ENCODE measurements around the gene CSNK1G3.
"Not testable (repeated sequence)": the region's sequence is repeated elsewhere in the genome, so short reads cannot be mapped to it uniquely, and the experiment has no call there.

Gene CSNK1G3

GRCh38 chr5:123561230-123561629 is 49.3 kb downstream of the CSNK1G3 start:
- DNase-seq: no peak

- DNase-seq: no peak
Observed at GRCh38 chr5:123571927-123572326, 60.0 kb downstream of the CSNK1G3 start.

- DNase-seq: no peak
Observed at GRCh38 chr5:123578390-123578789, 66.4 kb downstream of the CSNK1G3 start.

GRCh38 chr5:123579410-123579809 is 67.4 kb downstream of the CSNK1G3 start:
- no peak for DNase-seq

GRCh38 chr5:123582550-123583285 is 70.7 kb downstream of the CSNK1G3 start:
- DNase-seq: peak; percentile 12

- DNase-seq: peak; percentile 26
Observed at GRCh38 chr5:123585871-123586270, 73.9 kb downstream of the CSNK1G3 start.

GRCh38 chr5:123594434-123594833 is 82.5 kb downstream of the CSNK1G3 start:
- no peak for DNase-seq

GRCh38 chr5:123597018-123597417 is 85.0 kb downstream of the CSNK1G3 start:
- no peak for DNase-seq

GRCh38 chr5:123598028-123598689 is 86.2 kb downstream of the CSNK1G3 start:
- DNase-seq: no peak

GRCh38 chr5:123599171-123599570 is 87.2 kb downstream of the CSNK1G3 start:
- no peak for DNase-seq

GRCh38 chr5:123601610-123602009 is 89.6 kb downstream of the CSNK1G3 start:
- no peak for DNase-seq

GRCh38 chr5:123605822-123606221 is 93.8 kb downstream of the CSNK1G3 start:
- DNase-seq: no peak

- peak; percentile 7 for DNase-seq
Observed at GRCh38 chr5:123610209-123610608, 98.2 kb downstream of the CSNK1G3 start.

- DNase-seq: peak; percentile 65
Observed at GRCh38 chr5:123610665-123611405, 98.9 kb downstream of the CSNK1G3 start.

- DNase-seq: no peak
Observed at GRCh38 chr5:123611406-123611709, 99.4 kb downstream of the CSNK1G3 start.

- no peak for DNase-seq
Observed at GRCh38 chr5:123617561-123617960, 105.6 kb downstream of the CSNK1G3 start.

- no peak for DNase-seq
Observed at GRCh38 chr5:123626051-123626450, 114.1 kb downstream of the CSNK1G3 start.

GRCh38 chr5:123628860-123629544 is 117.0 kb downstream of the CSNK1G3 start:
- DNase-seq: no peak

GRCh38 chr5:123636006-123636405 is 124.0 kb downstream of the CSNK1G3 start:
- no peak for DNase-seq

GRCh38 chr5:123637028-123637427 is 125.1 kb downstream of the CSNK1G3 start:
- DNase-seq: not testable (repeated sequence)

GRCh38 chr5:123639244-123639643 is 127.3 kb downstream of the CSNK1G3 start:
- DNase-seq: no peak

- no peak for DNase-seq
Observed at GRCh38 chr5:123645024-123645603, 133.1 kb downstream of the CSNK1G3 start.

- no peak for DNase-seq
Observed at GRCh38 chr5:123647066-123647465, 135.1 kb downstream of the CSNK1G3 start.

Data from fibroblast of upper back skin (primary cell).